ENCODE measurements around the gene BICD2.

GRCh38 chr9:92773810-92774209 is 9.2 kb upstream of the BICD2 start:
- no peak for TF ChIP-seq CTCF (IDR thresholded peaks at IDR 0.05; ENCODE audit: insufficient read depth, low read length, poor library complexity, severe bottlenecking)
- TF ChIP-seq EZH2phosphoT487 (conservative IDR thresholded peaks at IDR 0.05; ENCODE audit: low read length) = no peak
